GM08714 (cell line): ENCODE results near the gene APC2.

Experiments
- H3K4me3 ChIP-seq: fragments of 200-500 bp; sonication (Bioruptor generic); 2 replicates; pipeline ENCODE4 v1.5.1; 2014; ENCODE audit warnings: mild to moderate bottlenecking, low read length, inconsistent platforms
- ZNF274 ChIP-seq: IDR thresholded peaks from 2 replicates; pipeline ENCODE4 v1.6.1; 2012; ENCODE audit warnings: mild to moderate bottlenecking, low read depth, low read length

Gene APC2

DNA sequence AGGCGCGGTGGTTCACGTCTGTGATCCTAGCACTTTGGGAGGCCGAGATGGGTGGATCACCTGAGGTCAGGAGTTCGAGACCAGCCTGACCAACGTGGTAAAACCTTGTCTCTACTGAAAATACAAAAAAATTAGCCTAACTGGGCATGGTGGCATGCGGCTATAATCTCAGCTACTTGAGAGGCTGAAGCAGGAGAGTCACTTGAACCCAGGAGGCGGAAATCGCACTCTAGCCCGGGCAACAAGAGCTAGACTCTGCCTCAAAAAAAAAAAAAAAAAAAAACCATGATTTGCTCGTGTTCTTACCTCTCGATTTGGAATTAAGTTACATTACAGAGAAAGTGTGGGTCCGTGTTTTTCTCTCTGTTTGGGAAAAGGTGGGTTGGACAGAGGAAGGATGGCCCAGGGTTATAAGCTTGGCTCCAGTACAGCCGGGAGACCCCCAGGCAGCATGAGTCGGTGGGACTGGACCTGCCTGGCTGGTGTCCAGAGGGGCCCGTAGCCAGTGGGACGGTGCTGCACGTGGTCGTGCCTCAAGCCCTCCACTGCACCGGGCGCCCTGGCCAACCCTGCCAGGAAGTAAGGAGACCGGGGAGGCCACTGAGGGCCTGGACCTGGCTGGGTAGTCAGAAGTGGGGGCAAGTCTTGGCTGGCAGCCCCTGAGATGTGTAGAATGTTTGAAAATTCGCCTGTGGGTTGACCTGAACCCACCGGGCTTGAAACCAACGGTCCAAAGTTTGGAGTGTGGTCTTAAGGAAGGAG is 8.1 kb upstream of the APC2 start:
- TF ChIP-seq ZNF274 = no peak
- H3K4me3 ChIP-seq = no peak overlapping the region

DNA sequence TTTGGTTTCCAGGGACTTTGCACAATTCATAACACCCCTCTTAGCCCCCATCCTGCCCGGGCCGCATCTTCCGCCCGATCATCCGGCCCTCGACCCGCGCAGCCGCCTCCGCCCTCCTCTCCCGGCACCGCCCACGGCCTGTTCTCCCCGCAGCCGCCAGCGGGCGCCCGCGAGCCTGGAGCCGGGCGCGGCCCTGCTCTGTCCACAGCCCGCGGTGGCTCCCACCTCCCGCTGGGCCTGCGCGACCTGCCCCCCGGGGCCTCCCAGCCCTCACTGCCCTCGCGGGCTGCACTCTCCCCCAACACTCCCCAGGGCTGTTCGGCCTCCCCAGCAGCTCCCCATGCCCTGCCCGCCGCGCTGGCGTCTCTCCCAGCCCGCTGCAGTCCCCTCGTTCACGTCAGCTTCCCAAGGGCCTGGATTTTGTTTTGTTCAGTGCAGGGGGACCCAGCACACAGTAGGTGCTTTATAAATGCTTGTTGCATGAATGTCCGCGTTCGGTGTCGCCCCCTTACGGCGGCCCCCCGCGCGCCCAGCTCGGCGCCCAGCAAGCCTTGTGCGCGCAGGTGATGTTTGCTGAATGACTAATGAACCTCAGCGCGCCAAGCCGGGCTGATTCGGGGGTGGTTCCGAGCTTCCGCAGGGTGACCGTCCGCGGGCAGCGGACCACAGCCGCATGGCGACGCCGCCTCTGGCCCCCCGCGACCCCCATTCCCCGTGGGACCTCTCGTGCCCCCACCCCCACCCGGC is 4.6 kb upstream of the APC2 start:
- H3K4me3 ChIP-seq = no peak overlapping the region; the same call in 1 of the 2 replicates
- TF ChIP-seq ZNF274 = no peak

DNA sequence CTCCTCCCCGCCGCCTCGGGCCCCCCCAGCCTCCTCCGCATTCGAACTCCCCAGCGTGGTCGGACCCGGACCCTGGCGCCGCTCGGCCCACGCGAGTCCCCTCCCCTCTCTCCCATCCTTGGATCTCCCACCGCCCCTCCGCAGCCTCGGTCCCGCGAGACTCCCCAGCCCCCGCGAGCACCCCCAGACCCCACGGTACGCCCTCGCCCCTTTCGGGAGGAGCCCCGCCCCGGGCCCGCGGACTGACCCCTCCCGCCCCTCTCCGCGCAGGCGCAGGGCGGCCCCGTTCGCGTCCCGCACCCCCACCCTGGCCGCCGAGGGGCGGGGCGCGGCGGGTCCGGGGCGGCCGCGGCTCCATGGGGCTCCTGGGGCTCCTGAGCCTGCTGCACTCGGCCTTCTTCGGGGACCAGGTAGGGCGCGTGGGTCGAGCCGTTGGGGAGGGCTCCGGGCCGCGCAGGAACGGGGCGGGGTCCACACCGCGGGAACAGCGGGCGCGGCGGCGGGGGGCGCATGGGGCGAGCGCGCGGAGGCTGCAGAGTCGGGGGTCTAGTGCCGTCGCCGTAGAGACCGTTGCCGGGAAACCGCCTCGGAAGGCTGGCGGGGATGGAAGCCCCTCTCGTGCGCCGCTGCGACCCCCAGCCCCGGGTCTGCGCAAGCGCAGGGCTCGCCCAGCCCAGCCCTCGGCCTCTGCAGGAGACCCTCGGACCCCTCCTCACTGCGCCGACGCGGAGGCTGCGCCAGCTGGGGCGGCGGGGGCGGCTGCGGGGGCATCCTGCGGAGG is 3.8 kb upstream of the APC2 start:
- TF ChIP-seq ZNF274 = no peak
- H3K4me3 ChIP-seq = no peak overlapping the region

DNA sequence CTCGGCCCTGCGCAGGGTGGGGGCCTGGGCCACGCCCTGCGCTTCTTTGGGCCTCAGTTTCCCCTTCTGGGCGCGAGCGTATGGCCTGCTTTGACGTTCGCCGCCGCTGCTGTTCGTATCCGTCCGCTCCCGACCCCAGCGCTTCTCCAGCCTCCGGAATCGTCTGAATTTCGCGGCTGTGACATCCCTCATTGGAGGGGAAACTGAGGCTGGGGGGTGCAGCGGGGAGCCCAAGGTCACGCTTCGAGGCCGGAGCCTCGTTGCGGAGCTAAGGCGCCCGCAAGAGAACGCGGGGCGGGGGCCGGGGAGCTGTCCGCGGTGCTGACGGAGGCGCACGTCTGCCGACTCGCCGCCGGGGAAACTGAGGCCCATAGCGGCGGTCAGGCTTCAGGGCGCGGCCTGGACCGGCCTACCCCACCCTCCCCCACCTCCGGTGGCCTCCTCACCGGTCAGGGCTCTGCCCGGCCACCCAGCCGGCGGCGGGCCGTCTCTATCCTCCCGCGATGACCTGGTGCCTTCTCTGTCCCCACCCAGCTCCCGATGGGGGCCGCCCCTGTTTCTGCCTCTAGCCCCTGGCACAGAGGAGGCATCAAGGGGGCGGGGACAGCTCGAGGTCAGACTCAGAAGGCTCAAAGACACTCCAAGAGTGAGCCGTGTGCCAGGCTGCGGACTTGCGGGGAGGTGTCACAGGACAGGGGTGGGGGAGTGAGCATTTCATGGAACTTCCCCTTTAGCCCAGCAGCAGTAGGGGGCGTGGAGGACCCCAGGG is 3.0 kb upstream of the APC2 start:
- TF ChIP-seq ZNF274 = no peak
- H3K4me3 ChIP-seq = no peak overlapping the region

DNA sequence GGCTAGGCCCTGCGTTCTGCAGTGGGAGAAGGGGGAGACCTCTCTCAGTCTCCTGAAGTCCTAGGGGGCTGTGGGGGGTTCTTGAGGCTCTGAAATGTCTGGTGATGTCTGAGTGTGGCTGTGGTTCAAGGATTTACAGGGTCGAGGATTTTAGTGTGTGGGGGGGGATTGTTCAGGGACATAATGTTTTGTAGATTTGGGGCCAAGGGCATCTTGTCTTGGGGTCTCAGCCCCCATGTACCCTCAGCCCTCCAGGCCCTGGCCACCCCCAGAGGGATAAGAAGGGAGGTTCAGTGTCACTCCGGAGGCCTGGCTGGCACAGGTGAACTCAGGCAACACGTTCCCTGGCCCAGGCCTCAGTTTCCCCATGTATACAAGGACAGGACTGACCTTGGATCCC is 2.4 kb upstream of the APC2 start:
- no peak overlapping the region for H3K4me3 ChIP-seq
- TF ChIP-seq ZNF274 = no peak

DNA sequence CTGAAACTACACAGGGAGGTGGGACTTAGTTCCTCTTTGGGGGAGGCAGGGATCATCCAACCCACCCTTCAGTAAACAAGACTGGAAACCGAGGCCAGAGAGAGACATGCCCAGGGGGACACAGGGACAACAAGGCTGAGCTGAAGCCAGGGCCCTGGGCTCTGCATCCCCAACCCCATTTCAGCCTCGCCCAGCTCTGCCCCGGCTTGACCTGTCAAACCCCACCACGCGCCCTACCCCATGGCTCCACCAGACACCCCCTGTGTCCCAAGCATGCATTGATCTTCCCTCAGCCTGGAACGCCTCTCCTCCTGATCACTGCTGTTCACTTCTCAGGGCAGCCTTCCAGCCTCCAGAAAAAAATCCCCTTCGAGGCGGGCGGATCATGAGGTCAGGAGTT is 2.0 kb upstream of the APC2 start:
- H3K4me3 ChIP-seq = no peak overlapping the region
- no peak for TF ChIP-seq ZNF274

DNA sequence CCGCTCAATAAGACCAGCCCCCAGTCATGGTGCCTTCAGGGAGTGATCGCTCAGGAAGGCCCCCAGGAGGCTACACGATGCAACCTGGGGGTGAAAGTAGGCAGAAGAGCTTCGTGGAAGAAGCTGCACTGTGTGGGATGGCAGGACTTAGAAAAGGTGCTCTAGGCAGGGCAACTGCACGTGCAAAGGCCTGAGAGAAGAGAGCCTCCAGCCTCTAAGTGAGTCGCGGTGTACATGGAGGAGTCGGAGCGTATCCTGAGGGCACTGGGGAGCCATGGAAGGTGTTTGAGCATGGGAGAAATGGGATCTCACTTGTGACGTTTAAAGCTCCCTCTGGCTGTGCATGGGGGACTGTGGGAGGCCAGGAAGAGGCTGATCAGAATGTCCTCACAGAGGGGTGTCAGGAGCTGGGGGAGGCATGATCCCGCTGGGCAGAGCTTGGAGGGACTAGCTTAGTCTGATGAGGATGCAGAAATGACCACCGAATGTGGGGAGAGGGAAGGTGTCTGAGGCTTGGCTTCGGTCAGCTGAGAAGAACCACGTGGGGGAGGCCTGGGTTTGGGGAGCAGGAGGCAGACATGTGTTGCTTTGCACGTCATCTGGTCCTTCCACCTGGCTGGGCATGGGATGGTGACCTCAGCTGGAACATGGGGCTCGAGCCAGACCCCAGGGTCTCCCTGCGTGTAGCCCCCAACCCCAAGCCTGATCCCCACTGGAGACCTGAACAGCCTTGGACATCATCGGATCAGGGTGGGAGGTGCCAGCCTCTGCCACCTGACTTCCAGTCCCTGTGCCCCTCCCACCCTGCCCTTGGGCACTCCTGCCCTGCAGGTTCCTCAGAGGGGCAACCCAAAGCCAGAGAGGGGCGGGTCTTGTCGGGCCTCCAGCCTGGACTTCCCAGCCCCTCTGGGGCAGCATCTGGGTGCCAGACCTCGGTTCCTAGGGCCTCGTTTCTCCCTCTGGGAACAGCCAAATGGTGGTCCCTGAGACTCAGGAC is 1.1 kb downstream of the APC2 start:
- H3K4me3 ChIP-seq = no peak overlapping the region
- no peak for TF ChIP-seq ZNF274

DNA sequence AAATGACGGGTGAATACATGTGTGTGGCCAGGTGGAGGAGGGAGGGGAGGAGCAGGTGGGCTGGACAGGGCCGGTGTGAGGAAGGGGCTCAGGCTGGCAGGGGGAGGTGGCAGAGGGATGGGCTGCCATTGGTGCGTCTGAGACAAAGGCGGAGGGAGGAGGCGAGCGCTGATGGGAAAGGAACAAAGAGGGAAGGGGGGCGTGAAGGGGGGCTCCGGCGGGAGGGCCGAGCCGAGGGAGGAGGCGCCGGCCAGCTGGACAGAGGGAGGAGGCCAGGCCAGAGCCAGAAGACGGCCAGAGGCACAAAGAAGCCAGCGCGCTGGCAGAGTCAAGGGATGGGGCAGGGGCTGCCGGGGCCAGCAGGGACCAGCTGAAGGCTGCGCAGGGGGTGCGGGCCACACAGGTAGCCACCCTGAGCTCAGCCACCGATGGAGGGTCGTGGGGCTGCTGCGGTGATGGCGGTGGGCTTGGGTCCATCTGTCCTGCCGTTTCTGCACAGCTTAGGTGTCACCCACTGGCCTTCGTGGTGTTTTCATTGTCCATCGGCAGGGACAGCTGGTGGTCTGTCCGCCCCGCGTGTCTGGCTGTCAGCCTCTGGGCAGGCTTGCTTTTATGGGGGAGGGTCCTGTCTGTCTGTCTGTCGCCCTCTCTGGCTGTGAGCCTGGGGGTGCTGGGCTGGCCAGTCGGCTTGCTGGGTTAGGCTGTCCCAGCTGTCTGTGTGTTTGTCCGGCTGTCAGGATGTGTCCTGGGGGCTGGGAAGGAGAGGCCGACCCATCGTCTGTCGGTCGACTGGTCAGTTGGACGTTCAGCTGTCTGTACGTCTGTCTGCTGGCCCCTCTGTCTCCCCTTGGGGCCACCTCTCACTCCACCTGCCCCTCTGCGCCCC is 2.2 kb downstream of the APC2 start:
- H3K4me3 ChIP-seq = no peak overlapping the region
- no peak for TF ChIP-seq ZNF274

DNA sequence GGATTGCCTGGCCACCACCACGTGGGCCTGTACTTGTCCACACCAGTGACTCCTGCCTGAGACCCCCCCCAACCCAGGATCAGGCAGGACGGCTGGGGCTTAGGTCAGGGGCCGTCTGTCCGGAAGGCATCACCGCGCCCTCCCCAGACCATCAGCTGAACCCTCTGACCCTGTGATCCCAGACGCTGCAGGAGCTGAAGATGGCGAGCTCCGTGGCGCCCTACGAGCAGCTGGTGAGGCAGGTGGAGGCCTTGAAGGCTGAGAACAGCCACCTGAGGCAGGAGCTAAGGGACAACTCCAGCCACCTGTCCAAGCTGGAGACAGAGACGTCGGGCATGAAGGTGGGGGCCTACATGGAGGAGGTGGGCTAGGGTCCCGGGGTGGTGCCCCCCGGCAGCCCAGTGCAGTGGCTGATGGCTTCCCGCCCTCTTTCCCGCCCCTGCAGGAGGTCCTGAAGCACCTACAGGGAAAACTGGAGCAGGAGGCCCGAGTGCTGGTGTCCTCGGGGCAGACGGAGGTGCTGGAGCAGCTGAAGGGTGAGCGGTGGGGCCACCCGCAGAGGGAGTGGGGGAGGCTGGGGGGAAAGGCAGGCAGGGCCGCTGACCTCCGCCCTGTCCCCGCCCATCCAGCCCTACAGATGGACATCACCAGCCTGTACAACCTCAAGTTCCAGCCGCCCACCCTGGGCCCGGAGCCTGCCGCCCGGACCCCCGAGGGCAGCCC is 3.0 kb downstream of the APC2 start:
- no peak for TF ChIP-seq ZNF274
- no peak overlapping the region for H3K4me3 ChIP-seq

DNA sequence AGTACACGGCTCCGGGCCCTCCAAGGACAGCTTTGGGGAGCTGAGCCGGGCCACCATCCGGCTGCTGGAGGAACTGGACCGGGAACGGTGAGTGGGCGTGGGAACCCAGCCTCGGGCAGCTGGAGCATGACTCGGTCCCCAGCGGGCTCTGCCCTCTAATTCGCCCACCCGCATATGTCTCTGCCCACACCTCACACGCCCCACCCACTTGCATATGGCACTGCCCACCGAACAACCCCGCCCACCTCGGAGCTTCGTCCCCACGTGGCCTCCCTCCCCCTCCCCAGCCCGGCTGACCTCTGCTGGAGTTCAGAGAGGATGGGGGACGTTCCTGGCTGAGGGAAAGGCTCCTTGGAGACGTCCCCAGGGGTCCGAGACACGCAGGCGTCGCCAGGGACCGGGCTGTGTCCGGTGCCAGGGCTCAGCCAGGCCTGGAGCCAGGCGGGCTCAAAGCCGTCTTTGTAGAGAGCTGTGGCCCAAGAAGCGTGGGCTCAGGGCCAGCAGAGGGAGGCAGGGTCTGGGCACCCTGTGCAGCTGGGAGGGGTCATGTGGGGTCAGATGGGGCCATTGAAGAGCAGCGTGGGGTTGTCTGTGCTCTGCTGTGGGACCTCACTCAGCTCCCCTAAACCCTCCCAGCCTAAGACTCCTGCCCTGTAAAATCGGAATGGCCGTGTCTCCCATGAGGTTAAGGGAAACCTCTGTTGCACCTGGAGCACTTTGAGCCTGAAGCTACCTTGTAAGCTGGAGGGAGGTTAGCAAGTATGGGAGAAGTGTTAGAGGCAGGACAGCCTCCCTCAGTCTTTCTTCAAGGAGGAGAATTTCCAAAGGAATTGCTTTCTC is 3.8 kb downstream of the APC2 start:
- no peak overlapping the region for H3K4me3 ChIP-seq
- no peak for TF ChIP-seq ZNF274

DNA sequence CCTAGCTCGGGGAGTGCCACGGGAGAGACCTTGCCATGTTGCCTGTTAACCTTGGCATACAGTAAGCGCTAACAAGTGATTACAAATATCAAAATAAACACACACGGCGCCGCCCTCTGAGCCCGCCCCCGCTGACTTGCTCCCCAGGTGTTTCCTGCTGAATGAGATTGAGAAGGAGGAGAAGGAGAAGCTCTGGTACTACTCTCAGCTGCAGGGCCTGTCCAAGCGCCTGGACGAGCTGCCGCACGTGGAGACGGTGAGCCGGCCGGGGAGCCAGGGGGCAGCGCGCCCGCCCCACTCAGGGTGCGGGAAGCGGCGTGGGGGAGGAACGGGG is 5.0 kb downstream of the APC2 start:
- TF ChIP-seq ZNF274 = no peak

More for the DNA sequence above, 5.0 kb downstream of the APC2 start:
- H3K4me3 ChIP-seq = no peak overlapping the region
